Measurements from ENCODE around the gene COX6B2.

Gene COX6B2

GRCh38 chr19:55353803-55354697 is 469 bp downstream of the COX6B2 start:
- peaks cover 23% of the 10 kb centered on the region for H3K27me3 ChIP-seq (replicated peaks)
- in situ Hi-C loops (cut with HindIII; ENCODE audit: low pct_ligation_motif_present, low sequenced_read_pairs): no loop called here

DNA sequence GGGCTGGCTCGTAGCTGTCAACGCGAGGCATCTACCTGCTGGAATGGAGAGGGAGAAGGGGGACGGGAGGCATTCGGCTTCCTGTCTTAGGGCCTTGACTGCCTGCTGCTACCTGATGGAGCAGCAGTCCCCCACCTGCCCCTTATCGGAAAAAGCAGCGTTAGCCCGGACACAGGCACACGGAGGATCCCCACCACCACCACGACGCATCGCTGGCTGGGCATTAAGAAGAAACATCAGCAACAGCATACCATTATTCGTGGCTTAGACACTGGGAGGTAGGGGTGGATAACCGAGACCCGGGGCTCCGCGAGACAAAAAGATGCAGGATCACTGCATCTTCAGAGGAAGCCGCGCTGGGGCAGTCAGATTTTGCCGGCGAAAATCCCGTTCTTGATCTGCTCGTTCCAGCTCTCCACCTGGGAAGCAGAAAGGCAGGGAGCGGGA is 1.1 kb downstream of the COX6B2 start:
- Histone ChIP-seq H3K27me3 (replicated peaks) (peaks cover 23% of the 10 kb centered on the region), H3K27ac (no peak overlapping the region), H3K36me3 (replicated peaks) (no peaks in the 10 kb centered on the region), H3K4me3 (ENCODE audit: low read depth, low read length) (peak overlapping the region; percentile 49)
- TF ChIP-seq, protein P1, sequence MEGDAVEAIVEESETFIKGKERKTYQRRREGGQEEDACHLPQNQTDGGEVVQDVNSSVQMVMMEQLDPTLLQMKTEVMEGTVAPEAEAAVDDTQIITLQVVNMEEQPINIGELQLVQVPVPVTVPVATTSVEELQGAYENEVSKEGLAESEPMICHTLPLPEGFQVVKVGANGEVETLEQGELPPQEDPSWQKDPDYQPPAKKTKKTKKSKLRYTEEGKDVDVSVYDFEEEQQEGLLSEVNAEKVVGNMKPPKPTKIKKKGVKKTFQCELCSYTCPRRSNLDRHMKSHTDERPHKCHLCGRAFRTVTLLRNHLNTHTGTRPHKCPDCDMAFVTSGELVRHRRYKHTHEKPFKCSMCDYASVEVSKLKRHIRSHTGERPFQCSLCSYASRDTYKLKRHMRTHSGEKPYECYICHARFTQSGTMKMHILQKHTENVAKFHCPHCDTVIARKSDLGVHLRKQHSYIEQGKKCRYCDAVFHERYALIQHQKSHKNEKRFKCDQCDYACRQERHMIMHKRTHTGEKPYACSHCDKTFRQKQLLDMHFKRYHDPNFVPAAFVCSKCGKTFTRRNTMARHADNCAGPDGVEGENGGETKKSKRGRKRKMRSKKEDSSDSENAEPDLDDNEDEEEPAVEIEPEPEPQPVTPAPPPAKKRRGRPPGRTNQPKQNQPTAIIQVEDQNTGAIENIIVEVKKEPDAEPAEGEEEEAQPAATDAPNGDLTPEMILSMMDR (IDR thresholded peaks at IDR 0.05; ENCODE audit: low read depth, low read length, missing control alignments): no peak
- in situ Hi-C loops (cut with HindIII; ENCODE audit: low pct_ligation_motif_present, low sequenced_read_pairs): no loop called here
- no peak for DNase-seq

More at GRCh38 chr19:55353803-55354697, 469 bp downstream of the COX6B2 start:
- DNase-seq: peak; percentile 40
- TF ChIP-seq, protein P1 (IDR thresholded peaks at IDR 0.05; ENCODE audit: low read depth, low read length, missing control alignments): no peak
- H3K4me3 ChIP-seq (ENCODE audit: low read depth, low read length): peak overlapping the region; percentile 49
- no peaks in the 10 kb centered on the region for H3K36me3 ChIP-seq (replicated peaks)
- H3K27ac ChIP-seq: no peak overlapping the region

GRCh38 chr19:55352549-55353145 is 1.9 kb downstream of the COX6B2 start:
- Histone ChIP-seq H3K27ac (no peak overlapping the region), H3K36me3 (replicated peaks) (no peaks in the 10 kb centered on the region), H3K4me3 (ENCODE audit: low read depth, low read length) (no peak overlapping the region), H3K27me3 (replicated peaks) (peaks cover 23% of the 10 kb centered on the region)
- TF ChIP-seq, protein P1 (IDR thresholded peaks at IDR 0.05; ENCODE audit: low read depth, low read length, missing control alignments): no peak
- DNase-seq: no peak
- in situ Hi-C loops (cut with HindIII; ENCODE audit: low pct_ligation_motif_present, low sequenced_read_pairs): no loop called here

- peaks cover 23% of the 10 kb centered on the region for H3K27me3 ChIP-seq (replicated peaks)
- H3K4me3 ChIP-seq (ENCODE audit: low read depth, low read length): no peak overlapping the region
- H3K36me3 ChIP-seq (replicated peaks): no peaks in the 10 kb centered on the region
- TF ChIP-seq, protein P1 (IDR thresholded peaks at IDR 0.05; ENCODE audit: low read depth, low read length, missing control alignments): no peak
- no peak for DNase-seq
- in situ Hi-C loops (cut with HindIII; ENCODE audit: low pct_ligation_motif_present, low sequenced_read_pairs): no loop called here
- H3K27ac ChIP-seq: no peak overlapping the region
Measured at GRCh38 chr19:55352040-55352439, 2.5 kb downstream of the COX6B2 start.

- no peak overlapping the region for H3K4me3 ChIP-seq (ENCODE audit: low read depth, low read length)
- H3K27me3 ChIP-seq (replicated peaks): peaks cover 21% of the 10 kb centered on the region
- TF ChIP-seq, protein P1 (IDR thresholded peaks at IDR 0.05; ENCODE audit: low read depth, low read length, missing control alignments): no peak
- in situ Hi-C loops (cut with HindIII; ENCODE audit: low pct_ligation_motif_present, low sequenced_read_pairs): no loop called here
- H3K36me3 ChIP-seq (replicated peaks): no peaks in the 10 kb centered on the region
- H3K27ac ChIP-seq: no peak overlapping the region
- no peak for DNase-seq
Measured at GRCh38 chr19:55350620-55351315, 3.8 kb downstream of the COX6B2 start.
